OCI-LY1 (cell line): ENCODE measurements around the gene NRROS.

Experiments
- H2AFZ ChIP-seq: fragments of 200-600 bp; sonication (generic), shearing (Covaris generic); 2 replicates; pipeline ENCODE4 v1.6.0; 2014; ENCODE audit warnings: antibody characterized with exemption, mild to moderate bottlenecking, low read length
- H3F3A ChIP-seq: fragments of 200-600 bp; sonication (generic), shearing (Covaris generic); 2 replicates; pipeline ENCODE4 v1.6.0; 2014; ENCODE audit warnings: mild to moderate bottlenecking, antibody characterized with exemption, low read length, moderate library complexity; ENCODE audit not compliant: insufficient read depth
- H3K27ac ChIP-seq: fragments of 200-600 bp; sonication (generic); 2 replicates; pipeline ENCODE4 v1.5.1; 2014; ENCODE audit warnings: low read length, mixed run types, mild to moderate bottlenecking, low read depth; ENCODE audit not compliant: poor library complexity, severe bottlenecking
- H3K27me3 ChIP-seq: fragments of 200-600 bp; sonication (generic); 2 replicates; pipeline ENCODE4 v1.6.0; 2014; ENCODE audit warnings: antibody characterized with exemption, mild to moderate bottlenecking, low read length, moderate library complexity; ENCODE audit not compliant: insufficient read depth
- H3K36me3 ChIP-seq: fragments of 200-600 bp; sonication (generic); 2 replicates; pipeline ENCODE4 v1.6.1; 2014; ENCODE audit warnings: mild to moderate bottlenecking, antibody characterized with exemption, low read length, moderate library complexity, mixed read lengths; ENCODE audit not compliant: insufficient read depth
- H3K4me1 ChIP-seq: fragments of 200-600 bp; sonication (generic); 2 replicates; pipeline ENCODE4 v1.5.1; 2014; ENCODE audit warnings: mild to moderate bottlenecking, low read length, moderate library complexity; ENCODE audit not compliant: insufficient read depth, severe bottlenecking
- H3K4me2 ChIP-seq: fragments of 200-600 bp; sonication (generic), shearing (Covaris generic); 2 replicates; pipeline ENCODE4 v1.6.1; 2014; ENCODE audit warnings: low read length
- H3K4me3 ChIP-seq: fragments of 200-600 bp; sonication (generic); 2 replicates; pipeline ENCODE4 v1.5.1; 2014; ENCODE audit warnings: low read length, low read depth, mild to moderate bottlenecking, mixed read lengths; ENCODE audit not compliant: poor library complexity, severe bottlenecking
- H3K79me2 ChIP-seq: fragments of 200-600 bp; shearing (Covaris generic); 2 replicates; pipeline ENCODE4 v1.6.1; 2016; ENCODE audit warnings: mixed run types, low read length, mixed read lengths; ENCODE audit not compliant: insufficient read depth
- H3K9ac ChIP-seq: fragments of 200-600 bp; sonication (generic), shearing (Covaris generic); 2 replicates; pipeline ENCODE4 v1.6.1; 2014; ENCODE audit warnings: mild to moderate bottlenecking, low read length, mixed read lengths
- H3K9me2 ChIP-seq: fragments of 200-600 bp; sonication (generic), shearing (Covaris generic); 2 replicates; pipeline ENCODE4 v1.6.1; 2014; ENCODE audit warnings: low read depth, mild to moderate bottlenecking, low read length, mixed read lengths
- H3K9me3 ChIP-seq: fragments of 200-600 bp; shearing (Covaris generic); 2 replicates; pipeline ENCODE4 v1.6.1; 2014; ENCODE audit warnings: low read length, mixed read lengths
- H4K20me1 ChIP-seq: fragments of 200-600 bp; sonication (generic), shearing (Covaris generic); 2 replicates; pipeline ENCODE4 v1.6.0; 2016; ENCODE audit warnings: mild to moderate bottlenecking, low read length; ENCODE audit not compliant: insufficient read depth
- CTCF ChIP-seq: fragments of 200-600 bp; sonication (generic), shearing (Covaris generic); IDR thresholded peaks from 2 replicates; pipeline ENCODE4 v1.5.1; 2017; ENCODE audit warnings: mild to moderate bottlenecking, antibody characterized with exemption, low read length, moderate library complexity, mixed read lengths
- EZH2 ChIP-seq: fragments of 200-600 bp; sonication (generic), shearing (Covaris generic); IDR thresholded peaks from 2 replicates; pipeline ENCODE4 v1.8.0; 2017; ENCODE audit warnings: borderline replicate concordance, mixed run types, mild to moderate bottlenecking, antibody characterized with exemption, low read length, moderate library complexity, mixed read lengths

NRROS gene

GRCh38 chr3:196684548-196685407 is 45.3 kb downstream of the NRROS start:
- Histone ChIP-seq H3K27me3 (no peaks in the 10 kb centered on the region), H3K27ac (no peak overlapping the region), H3K4me2 (peak overlapping the region; percentile 34), H2AFZ (no peak overlapping the region; the same call in 1 of the 2 replicates), H4K20me1 (no peaks in the 10 kb centered on the region), H3F3A (no peaks in the 10 kb centered on the region), H3K4me3 (peak overlapping the region; percentile 4), H3K9ac (peak overlapping the region; percentile 18; the same call in 1 of the 2 replicates), H3K79me2 (no peaks in the 10 kb centered on the region), H3K9me3 (no peaks in the 10 kb centered on the region), H3K36me3 (no peaks in the 10 kb centered on the region), H3K9me2 (no peaks in the 10 kb centered on the region), H3K4me1 (peaks cover 10% of the 10 kb centered on the region)
- TF ChIP-seq CTCF (peak; percentile 98), EZH2 (no peak)

DNA sequence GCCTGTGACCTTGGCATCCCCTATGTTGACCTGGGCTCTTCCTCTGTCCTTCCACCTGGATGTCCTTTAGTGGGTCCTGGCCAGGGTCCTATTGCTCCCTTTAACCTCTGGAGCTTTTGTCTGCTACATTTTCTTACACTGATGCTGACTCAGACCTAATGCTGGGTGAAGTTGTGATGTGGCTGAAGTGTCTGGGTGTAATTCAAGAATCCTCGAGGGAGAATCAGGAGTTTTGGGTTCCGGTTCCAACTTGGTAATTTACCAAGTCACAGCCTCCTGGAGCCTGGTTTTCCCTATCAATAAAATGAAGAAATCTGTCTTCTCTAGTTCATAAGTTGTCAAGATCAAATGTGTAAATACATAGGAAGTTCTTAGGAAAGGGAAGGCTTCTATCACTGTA is 46.9 kb downstream of the NRROS start:
- no peaks in the 10 kb centered on the region for H3F3A ChIP-seq
- H3K9me3 ChIP-seq = no peaks in the 10 kb centered on the region
- H3K4me2 ChIP-seq = no peak overlapping the region
- peaks cover 10% of the 10 kb centered on the region for H3K4me1 ChIP-seq
- no peak overlapping the region for H2AFZ ChIP-seq
- H3K27me3 ChIP-seq = no peaks in the 10 kb centered on the region
- H3K36me3 ChIP-seq = no peaks in the 10 kb centered on the region
- TF ChIP-seq CTCF (no peak), EZH2 (no peak)
- H3K9ac ChIP-seq = no peak overlapping the region
- no peak overlapping the region for H3K4me3 ChIP-seq
- H3K79me2 ChIP-seq = no peaks in the 10 kb centered on the region
- H3K9me2 ChIP-seq = no peaks in the 10 kb centered on the region
- H4K20me1 ChIP-seq = no peaks in the 10 kb centered on the region
- H3K27ac ChIP-seq = no peak overlapping the region

DNA sequence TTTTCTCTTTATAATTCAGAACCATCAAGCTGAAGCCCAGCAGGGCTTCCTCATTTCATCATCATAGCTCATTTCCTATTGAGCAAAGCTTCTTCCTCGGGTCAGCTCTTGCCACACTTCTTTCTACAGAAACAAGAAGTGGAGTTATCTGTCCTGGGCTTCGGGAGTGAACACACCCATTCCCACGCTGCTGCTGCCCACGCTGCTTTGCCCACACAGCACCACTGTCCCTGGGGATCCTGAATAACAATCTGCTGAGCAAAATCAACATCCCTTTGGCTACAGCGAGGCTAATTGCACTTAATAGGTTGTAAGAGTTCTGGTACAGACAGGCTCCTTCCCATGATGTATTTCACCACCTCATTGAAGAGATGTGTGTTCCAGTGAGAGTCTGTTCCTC is 48.9 kb downstream of the NRROS start:
- Histone ChIP-seq H3K9me3 (no peaks in the 10 kb centered on the region), H3K4me1 (peaks cover 10% of the 10 kb centered on the region), H3K9ac (no peak overlapping the region), H3K79me2 (no peaks in the 10 kb centered on the region), H3K36me3 (no peaks in the 10 kb centered on the region), H3K27ac (no peak overlapping the region), H3K9me2 (no peaks in the 10 kb centered on the region), H3K4me2 (no peak overlapping the region), H4K20me1 (no peaks in the 10 kb centered on the region), H2AFZ (no peak overlapping the region), H3K4me3 (no peak overlapping the region), H3F3A (no peaks in the 10 kb centered on the region), H3K27me3 (no peaks in the 10 kb centered on the region)
- TF ChIP-seq EZH2 = no peak
- TF ChIP-seq CTCF = no peak
